Stimulated activated effector memory CD8-positive, alpha-beta T cell treated with anti-CD3 and anti-CD28 coated beads, Interleukin-12 subunit alpha, Interleukin-12 subunit beta, amount 100 ng/mL, for 72 hours (primary cell): ENCODE results near the gene SUZ12.
"Not testable (repeated sequence)": the region's sequence is repeated elsewhere in the genome, so short reads cannot be mapped to it uniquely, and the experiment has no call there.

ENCODE experiments used
- ATAC-seq: fragments of 150-1000 bp; cut with Tn5 transposase; 2 replicates; pipeline ENCODE4 v1.10.0; 2021
- DNase-seq, 2 donors: peaks; one replicate each; pipeline ENCODE4 v3.0.0; 2021 to 2022; ENCODE audit warnings: low spot score in 2 of 2
- H3K27ac Mint-ChIP-seq: one replicate; pipeline ENCODE4 v1.8.0; 2022; ENCODE audit warnings: mild to moderate bottlenecking, mixed read lengths
- H3K36me3 Mint-ChIP-seq: one replicate; pipeline ENCODE4 v1.8.0; 2022; ENCODE audit warnings: mild to moderate bottlenecking, mixed read lengths
- H3K4me1 Mint-ChIP-seq: one replicate; pipeline ENCODE4 v1.8.0; 2022; ENCODE audit warnings: mixed read lengths
- H3K4me3 Mint-ChIP-seq: one replicate; pipeline ENCODE4 v1.8.0; 2022; ENCODE audit warnings: mild to moderate bottlenecking, mixed read lengths
- H3K9me3 Mint-ChIP-seq: one replicate; pipeline ENCODE4 v1.8.0; 2022; ENCODE audit warnings: mixed read lengths

SUZ12 gene

DNA sequence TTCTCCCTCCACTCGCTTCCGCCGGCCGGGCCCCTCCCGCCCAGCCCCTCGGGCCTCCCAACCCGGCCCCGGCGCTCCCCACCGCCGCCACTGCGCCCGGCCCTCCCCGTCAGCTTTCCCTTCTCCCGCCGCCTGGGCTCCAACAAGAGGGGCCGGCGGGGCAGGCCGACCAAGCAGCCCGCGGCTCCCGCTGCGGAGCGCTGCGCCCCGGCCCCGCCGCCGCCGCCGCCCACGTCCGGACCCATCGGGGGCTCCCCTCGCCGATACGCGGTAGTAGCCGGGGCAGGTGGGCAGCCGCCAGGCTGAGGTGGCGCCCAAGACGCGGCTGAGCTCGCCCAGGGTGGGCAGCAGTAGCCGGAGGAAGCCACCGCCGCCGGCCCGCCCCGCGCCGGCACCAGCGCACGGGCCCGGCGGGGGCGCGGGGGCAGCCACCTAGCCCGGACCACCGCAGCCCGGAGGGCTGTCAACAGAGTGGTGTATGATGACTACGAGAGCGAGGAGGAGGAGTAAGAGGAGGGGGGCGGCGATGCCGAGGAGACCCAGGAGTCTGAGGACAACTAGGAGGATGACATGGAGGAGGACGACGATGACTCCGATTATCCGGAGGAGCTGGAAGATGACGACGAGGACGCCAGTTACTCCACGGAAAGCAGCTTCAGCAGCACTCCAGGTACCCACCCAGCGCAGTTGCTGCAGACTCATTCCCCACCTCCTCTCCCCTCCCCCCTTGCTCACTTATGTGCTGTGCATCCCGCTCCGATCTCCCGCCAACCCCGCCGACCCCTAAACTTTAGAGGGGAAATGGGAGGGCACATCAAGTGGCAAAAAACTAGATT is 70.9 kb downstream of the SUZ12 start:
- peak in 1 of 2 donors; percentile 80 for DNase-seq

DNA sequence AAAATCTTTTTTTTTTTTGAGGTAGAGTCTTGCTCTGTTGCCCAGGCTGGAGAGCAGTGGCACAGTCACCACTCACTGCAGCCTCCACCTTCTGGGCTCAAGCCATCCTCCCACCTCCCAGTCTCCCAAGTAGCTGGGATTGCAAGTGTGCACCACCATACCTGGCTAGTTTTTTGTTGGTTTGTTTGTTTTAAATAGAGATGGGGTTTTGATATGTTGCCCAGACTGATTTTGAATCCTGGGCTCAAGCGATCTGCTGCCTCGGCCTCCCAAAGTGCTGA is 72.4 kb downstream of the SUZ12 start:
- peak overlapping the region; percentile 91 for H3K27ac Mint-ChIP-seq
- H3K36me3 Mint-ChIP-seq = peaks cover 20% of the 10 kb centered on the region
- peaks cover 47% of the 10 kb centered on the region for H3K4me1 Mint-ChIP-seq
- peak overlapping the region; percentile 87 for H3K4me3 Mint-ChIP-seq
- H3K9me3 Mint-ChIP-seq = no peaks in the 10 kb centered on the region
- ATAC-seq = no peak
- no peak for DNase-seq

More for the DNA sequence above, 70.9 kb downstream of the SUZ12 start:
- Mint-ChIP-seq H3K4me1 (peaks cover 40% of the 10 kb centered on the region), H3K9me3 (no peaks in the 10 kb centered on the region), H3K4me3 (peak overlapping the region; percentile 87), H3K36me3 (peaks cover 20% of the 10 kb centered on the region), H3K27ac (peak overlapping the region; percentile 91)
- peak; percentile 76 for ATAC-seq

DNA sequence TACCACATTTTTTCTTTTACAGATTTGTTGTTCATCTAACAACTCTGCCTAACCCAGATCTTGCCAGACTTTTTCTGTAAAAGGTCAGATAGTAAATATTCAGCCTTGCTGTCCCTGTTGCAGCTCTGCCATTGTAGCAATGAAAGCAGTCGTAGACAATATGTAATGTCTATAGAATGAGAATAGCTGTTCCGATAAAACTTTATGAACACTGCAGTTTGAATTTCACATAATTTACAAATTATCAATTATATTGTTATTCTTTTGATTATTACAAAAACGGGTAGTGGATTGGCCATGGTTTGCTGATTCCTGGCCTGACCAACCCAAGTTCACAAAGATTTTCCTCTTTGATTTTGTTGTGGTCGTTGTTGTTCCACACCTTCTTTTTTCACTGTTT is 73.3 kb downstream of the SUZ12 start:
- H3K36me3 Mint-ChIP-seq = peaks cover 20% of the 10 kb centered on the region
- H3K4me3 Mint-ChIP-seq = peak overlapping the region; percentile 87
- H3K27ac Mint-ChIP-seq = peak overlapping the region; percentile 58
- ATAC-seq (no peak), DNase-seq (no peak)
- no peaks in the 10 kb centered on the region for H3K9me3 Mint-ChIP-seq
- H3K4me1 Mint-ChIP-seq = peaks cover 47% of the 10 kb centered on the region

DNA sequence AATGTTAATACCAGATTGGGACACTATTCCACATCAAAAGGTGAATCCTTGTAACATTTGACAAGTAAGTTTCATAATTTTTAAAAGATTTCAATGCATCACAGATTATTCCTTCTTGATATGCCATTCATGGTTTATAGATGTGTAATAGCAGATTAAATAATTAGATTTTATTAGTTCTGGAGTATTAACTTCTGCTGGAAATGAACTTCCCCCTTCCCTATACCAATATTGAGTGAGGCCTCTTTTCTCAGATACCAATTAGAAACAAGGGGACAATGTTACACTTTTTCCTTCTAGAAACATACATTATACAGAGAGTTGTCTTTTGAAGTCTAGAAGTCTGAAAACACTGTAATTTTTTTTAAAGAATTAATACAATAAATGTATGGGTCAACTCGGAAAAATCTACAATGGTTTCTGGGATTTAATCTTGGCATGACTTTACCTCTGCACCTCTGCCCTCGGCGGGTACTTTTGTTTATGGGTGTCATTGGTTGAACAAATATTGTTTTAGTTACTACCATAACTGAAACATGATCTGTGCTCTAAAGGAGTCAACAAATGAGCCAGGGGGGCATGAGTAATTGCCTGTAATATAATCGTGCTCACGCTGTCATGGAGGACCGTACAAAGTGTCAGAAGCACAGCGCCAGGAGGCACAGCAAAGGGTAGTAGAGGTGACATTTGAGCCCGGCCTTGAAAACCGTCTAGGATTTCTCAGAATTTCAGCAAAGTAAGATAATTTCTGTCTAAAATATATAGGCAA is 78.6 kb downstream of the SUZ12 start:
- H3K9me3 Mint-ChIP-seq = no peaks in the 10 kb centered on the region
- ATAC-seq (no peak), DNase-seq (peak in 1 of 2 donors; percentile 36)
- H3K36me3 Mint-ChIP-seq = peaks cover 13% of the 10 kb centered on the region
- H3K4me3 Mint-ChIP-seq = no peak overlapping the region
- H3K27ac Mint-ChIP-seq = no peak overlapping the region
- peaks cover 46% of the 10 kb centered on the region for H3K4me1 Mint-ChIP-seq

DNA sequence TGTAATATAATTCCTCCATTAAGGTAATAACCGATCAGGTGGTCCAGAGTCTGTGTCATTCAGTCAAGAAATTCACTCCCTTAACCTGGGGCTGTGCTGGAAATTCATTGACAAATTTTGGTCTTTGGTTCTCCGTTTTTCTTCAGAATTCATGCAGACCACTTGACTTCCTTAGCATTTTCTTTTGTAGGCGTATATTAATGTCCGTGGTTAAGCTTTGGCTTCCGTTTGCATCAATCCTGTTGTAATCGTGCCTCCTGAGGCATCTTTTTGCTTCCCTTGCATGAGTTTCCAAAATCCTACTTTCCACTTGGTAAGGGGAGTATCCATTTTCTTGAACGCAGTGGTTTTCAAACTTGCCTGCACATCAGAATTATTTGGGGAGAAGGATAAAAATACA is 79.4 kb downstream of the SUZ12 start:
- Mint-ChIP-seq H3K4me3 (no peak overlapping the region), H3K36me3 (peaks cover 10% of the 10 kb centered on the region), H3K9me3 (no peaks in the 10 kb centered on the region), H3K27ac (peak overlapping the region; percentile 63), H3K4me1 (peaks cover 40% of the 10 kb centered on the region)
- DNase-seq (peak in 1 of 2 donors; percentile 32), ATAC-seq (no peak)

DNA sequence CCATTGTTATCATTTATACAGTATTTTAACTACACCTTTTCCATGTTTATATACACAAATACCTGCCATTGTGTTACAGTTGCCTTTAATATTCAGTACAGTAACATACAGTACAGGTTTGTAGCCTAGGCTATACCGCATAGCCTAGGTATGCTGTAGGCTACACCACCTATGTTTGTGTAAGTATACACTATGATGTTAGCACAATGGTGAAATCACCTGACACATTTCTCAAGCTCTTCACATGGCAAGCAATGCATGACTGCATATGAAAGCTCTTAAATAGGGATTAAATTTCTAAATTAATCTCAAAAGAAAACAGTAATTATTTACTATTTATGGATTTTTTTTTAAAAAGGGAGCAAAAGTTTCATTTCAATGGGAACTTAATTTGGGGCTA is 82.4 kb downstream of the SUZ12 start:
- no peak for ATAC-seq
- Mint-ChIP-seq H3K4me3 (no peak overlapping the region), H3K9me3 (no peaks in the 10 kb centered on the region), H3K36me3 (peaks cover 22% of the 10 kb centered on the region), H3K27ac (peak overlapping the region; percentile 63), H3K4me1 (peaks cover 21% of the 10 kb centered on the region)
- DNase-seq = no peak

DNA sequence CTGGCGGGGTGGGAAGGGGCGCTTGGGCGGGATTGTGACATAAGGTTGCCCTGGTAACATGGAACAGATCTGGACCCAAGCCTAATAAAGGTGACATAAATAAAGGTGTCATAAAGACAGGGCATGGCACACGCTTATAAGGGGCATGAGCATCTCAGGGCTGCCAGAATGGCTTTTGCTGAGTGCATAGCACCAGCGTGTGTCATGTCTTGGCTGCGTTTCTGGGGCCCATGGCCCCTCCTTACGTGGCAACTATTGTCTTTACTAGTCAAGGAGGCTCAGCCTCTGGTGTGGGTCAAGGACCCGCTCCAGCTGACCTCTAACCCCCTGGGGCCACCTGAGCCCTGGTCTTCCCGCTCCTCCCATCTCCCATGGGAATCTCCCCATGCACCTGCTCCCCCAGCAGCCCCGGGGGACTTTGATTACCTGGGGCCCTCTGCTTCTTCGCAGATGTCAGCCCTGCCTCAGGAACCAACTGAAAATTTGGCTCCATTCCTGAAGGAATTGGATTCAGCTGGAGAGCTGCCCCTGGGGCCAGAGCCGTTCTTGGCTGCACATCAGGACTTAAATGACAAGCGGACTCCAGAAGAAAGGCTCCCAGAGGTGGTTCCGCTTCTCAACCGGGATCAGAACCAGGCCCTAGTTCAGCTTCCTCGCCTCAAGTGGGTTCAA is 84.3 kb downstream of the SUZ12 start:
- Mint-ChIP-seq H3K9me3 (no peaks in the 10 kb centered on the region), H3K4me3 (no peak overlapping the region), H3K36me3 (peaks cover 28% of the 10 kb centered on the region), H3K4me1 (peaks cover 21% of the 10 kb centered on the region), H3K27ac (no peak overlapping the region)
- DNase-seq (no peak), ATAC-seq (no peak)

DNA sequence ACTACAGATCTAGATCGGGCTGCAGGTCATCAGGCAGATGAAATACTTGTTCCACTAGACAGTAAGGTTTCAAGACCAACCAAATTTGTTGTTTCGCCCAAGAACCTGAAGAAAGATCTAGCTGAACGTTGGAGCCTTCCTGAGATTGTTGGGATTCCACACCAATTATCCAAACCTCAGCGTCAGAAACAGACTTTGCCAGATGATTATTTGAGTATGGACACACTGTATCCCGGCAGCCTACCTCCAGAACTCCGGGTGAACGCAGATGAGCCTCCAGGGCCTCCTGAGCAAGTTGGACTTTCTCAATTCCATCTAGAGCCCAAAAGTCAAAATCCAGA is 84.8 kb downstream of the SUZ12 start:
- Mint-ChIP-seq H3K36me3 (peaks cover 28% of the 10 kb centered on the region), H3K27ac (peak overlapping the region; percentile 29), H3K4me1 (peaks cover 16% of the 10 kb centered on the region), H3K9me3 (no peaks in the 10 kb centered on the region), H3K4me3 (no peak overlapping the region)
- ATAC-seq = no peak
- no peak for DNase-seq

DNA sequence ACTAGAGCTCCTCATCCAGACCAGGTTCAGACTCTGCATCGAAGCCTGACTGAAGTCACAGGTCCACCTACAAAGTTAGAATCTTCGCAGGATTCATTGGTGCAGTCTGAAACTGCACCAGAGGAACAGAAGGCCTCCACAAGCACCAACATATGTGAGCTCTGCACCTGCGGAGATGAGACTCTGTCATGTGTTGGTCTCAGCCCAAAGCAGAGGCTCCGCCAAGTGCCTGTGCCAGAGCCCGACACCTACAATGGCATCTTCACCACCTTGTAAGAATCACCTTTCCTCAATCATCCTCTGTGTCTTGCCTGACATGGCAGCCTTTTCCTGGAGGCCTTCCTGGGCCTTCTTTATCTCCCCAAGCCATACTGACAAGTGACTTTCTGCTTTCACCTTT is 85.7 kb downstream of the SUZ12 start:
- H3K4me1 Mint-ChIP-seq, DNase-seq, H3K27ac Mint-ChIP-seq, H3K9me3 Mint-ChIP-seq, H3K4me3 Mint-ChIP-seq, ATAC-seq: not testable (repeated sequence)
- H3K36me3 Mint-ChIP-seq = peaks cover 32% of the 10 kb centered on the region

DNA sequence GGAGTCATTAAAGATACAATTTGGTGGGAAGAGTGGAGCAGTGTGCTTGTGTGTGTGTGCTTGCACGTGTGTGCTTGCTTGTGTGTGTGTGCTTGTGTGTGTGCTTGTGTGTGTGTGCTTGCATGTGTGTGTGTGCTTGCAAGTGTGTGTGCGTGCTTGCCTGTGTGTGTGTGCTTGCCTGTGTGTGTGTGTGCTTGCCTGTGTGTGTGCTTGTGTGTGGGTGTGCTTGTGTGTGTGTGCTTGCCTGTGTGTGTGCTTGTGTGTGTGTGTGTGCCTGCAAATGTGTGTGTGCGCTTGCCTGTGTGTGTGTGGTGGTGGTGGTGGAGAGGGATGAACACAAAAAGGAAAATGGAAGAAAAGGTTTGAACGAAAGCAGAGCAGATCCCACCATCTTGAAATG is 90.5 kb downstream of the SUZ12 start:
- H3K27ac Mint-ChIP-seq, H3K4me1 Mint-ChIP-seq, ATAC-seq, H3K4me3 Mint-ChIP-seq, H3K9me3 Mint-ChIP-seq, DNase-seq: not testable (repeated sequence)
- peaks cover 18% of the 10 kb centered on the region for H3K36me3 Mint-ChIP-seq

DNA sequence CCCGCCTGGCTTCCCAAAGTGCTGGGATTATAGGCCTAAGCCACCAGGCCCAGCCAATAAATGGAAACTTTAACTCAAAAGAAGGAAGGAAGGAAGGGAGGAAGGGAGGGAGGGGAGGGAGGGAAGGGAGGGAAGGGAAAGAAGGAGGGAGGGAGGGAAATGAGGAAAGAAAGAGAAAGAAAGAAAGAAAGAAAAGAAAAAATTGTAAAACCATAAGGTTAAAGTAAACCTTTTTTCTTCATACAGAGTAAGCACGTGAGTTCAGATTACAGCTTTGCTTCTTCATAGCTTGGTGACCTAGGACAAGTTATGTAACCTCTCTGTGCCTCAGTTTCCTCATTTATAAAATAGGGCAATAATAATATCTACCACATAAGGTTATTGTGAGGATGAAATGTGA is 96.4 kb downstream of the SUZ12 start:
- Mint-ChIP-seq H3K27ac (no peak overlapping the region), H3K36me3 (peaks cover 43% of the 10 kb centered on the region), H3K9me3 (no peaks in the 10 kb centered on the region), H3K4me3 (no peak overlapping the region), H3K4me1 (no peaks in the 10 kb centered on the region)
- DNase-seq (no peak), ATAC-seq (no peak)

DNA sequence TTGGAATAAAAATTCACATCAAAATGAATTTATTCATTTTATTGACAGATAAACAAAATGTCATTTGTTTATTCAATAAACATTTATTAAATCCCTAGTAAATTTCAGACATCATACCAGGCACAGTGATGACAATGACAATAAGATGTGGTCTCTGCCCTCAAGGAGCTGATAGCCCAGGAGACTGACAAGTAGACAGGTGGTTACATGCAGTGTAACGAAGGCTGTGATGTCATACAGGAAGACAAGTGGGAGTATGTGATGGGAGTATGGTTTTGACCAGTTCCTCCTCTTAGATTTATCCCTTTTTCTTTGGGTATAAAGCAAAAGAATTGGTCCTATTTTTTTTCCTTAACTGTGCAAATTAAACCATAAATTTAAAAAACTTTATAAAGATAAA is 97.0 kb downstream of the SUZ12 start:
- H3K27ac Mint-ChIP-seq, H3K9me3 Mint-ChIP-seq, H3K4me3 Mint-ChIP-seq, DNase-seq, H3K4me1 Mint-ChIP-seq: not testable (repeated sequence)
- peaks cover 49% of the 10 kb centered on the region for H3K36me3 Mint-ChIP-seq
- peak; percentile 70 for ATAC-seq

DNA sequence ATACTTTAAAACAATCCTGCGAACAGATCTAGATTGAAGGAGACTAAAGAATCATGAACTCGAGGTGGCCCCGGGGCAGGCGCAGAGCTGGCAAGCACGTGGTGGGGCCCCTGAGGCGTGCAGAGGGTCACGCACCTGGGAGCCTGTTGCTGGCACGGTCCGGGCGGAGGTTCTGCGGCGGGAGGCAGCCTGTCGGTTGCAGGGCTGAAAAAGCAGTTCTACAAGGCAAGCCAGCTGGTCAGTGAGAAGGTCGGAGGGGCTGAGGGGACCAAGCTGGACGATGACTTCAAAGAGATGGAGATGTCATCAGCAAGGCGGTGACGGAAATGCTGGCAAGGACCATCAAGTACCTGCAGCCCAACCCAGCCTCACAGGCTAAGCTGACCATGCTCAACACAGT is 103.4 kb downstream of the SUZ12 start:
- DNase-seq, ATAC-seq, H3K4me1 Mint-ChIP-seq, H3K4me3 Mint-ChIP-seq, H3K27ac Mint-ChIP-seq, H3K9me3 Mint-ChIP-seq: not testable (repeated sequence)
- peaks cover 44% of the 10 kb centered on the region for H3K36me3 Mint-ChIP-seq

DNA sequence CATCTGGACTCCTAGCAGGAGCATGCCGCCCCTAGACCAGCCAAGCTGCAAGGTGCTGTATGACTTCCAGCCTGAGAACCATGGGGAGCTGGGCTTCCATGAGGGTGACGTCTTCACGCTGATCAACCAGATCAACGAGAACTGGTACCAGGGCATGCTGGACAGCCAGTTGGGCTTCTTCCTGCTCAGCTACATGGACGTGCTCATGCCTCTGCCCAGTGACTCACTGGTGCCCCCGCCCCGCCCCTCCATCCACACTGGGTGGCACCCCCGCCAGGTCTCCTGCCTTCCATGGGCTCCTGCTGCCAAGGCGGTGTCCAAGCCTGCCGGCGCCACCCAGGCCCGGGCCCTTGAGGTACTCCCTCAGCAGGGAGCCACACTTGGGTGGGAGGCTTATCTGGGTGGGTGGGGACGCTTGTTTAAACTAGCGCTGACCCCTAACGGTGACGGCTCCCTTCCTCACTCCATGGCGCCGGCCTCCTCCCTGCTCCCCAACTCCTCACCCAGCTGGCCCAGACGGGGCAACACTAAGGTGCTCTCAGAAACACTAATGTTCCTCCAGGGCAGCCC is 104.6 kb downstream of the SUZ12 start:
- DNase-seq, H3K27ac Mint-ChIP-seq, H3K4me3 Mint-ChIP-seq, H3K9me3 Mint-ChIP-seq, H3K4me1 Mint-ChIP-seq, ATAC-seq: not testable (repeated sequence)
- H3K36me3 Mint-ChIP-seq = peaks cover 33% of the 10 kb centered on the region

DNA sequence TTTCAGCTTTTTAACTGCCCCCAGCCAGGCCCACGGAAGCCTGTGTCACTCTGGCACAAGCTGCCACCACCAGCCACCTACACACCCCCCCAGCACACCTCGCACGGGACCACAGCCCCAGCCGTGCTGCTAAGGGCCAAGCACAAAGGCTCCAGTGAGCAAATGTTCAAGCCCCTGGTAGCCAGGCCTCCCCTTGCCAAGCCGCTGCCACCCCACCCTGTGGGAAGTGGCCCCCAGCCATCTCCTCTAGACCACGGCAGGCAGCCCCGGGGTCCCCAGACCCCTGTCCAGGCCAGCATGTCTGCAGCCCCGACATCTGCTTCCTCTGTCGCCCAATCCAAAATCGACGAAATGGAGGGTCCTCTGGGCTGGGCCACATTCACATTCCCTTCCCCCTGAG is 105.5 kb downstream of the SUZ12 start:
- H3K4me1 Mint-ChIP-seq, ATAC-seq, H3K4me3 Mint-ChIP-seq, DNase-seq, H3K9me3 Mint-ChIP-seq, H3K27ac Mint-ChIP-seq: not testable (repeated sequence)
- H3K36me3 Mint-ChIP-seq = peaks cover 24% of the 10 kb centered on the region
